NCI-H1105 (cell line): ENCODE results near the gene GGN.
"Not testable (repeated sequence)": the region's sequence is repeated elsewhere in the genome, so short reads cannot be mapped to it uniquely, and the experiment has no call there.

Experiments used
- DNase-seq: peaks from one replicate; lab custom pipeline; 2025; lab: John Stamatoyannopoulos, UW

Gene GGN

DNA sequence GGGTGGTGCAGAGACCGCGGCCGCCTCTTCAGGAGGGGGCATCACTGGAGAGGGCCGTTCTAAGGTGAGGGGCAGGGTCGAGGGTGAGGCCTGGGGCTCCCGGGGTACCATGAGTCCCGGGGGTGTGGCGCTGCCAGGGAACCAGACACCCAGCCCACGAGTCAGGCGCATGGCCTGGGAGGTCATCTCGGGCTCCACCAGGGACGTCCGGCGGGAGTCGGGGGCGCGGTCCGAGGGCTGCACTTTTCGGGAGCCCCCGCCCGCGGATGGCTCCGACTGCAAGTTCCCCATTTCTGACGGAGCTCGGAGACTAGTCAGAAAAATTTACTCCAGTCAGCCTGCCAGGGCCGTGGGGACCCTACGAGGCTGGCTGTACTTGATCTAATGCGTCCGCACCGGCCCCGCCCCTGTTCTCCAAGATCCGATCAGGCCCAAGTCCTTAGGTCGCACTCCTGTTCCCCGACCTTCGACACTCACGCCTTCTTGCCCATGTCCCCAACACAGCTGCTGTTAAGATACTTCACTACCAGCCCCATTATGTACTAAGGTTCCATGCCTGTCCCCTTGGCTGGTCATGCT is 774 bp downstream of the GGN start:
- DNase-seq: no peak

DNA sequence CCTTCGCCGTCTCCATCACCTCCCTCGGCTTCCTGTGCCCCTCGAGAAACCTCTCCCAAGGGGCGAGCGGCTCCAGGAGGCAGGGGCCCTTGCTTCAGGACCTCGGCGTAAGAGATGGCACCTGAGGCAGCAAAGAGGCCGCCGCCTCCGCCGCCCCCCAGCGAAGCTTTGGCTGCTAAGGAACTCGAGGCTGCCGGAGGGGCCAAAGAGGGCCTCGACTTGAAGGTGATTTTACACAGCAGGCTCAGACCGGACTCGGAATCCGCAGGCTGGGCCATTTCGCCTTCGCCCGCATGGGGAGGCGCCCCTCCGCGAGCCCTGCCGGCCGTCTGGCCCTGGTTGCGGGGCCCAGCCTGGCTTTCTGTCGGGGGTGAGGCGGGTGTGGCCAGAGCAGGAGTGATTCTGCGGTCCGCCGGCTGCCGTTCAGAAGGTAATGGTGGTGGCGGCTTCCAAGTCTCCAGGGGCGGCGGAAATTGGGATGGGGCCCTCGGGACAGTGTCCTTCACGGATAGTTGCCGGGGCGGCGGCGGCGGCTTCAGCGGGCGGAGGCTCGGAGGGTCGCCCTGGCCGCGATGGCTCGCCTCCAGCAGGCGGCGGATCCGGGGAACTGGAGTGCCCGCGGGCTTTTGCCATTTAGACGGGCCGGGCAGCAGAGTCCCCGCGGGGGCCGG is 1.4 kb downstream of the GGN start:
- no peak for DNase-seq

GRCh38 chr19:38385804-38386257 is 2.0 kb downstream of the GGN start:
- peak; percentile 75 for DNase-seq

DNA sequence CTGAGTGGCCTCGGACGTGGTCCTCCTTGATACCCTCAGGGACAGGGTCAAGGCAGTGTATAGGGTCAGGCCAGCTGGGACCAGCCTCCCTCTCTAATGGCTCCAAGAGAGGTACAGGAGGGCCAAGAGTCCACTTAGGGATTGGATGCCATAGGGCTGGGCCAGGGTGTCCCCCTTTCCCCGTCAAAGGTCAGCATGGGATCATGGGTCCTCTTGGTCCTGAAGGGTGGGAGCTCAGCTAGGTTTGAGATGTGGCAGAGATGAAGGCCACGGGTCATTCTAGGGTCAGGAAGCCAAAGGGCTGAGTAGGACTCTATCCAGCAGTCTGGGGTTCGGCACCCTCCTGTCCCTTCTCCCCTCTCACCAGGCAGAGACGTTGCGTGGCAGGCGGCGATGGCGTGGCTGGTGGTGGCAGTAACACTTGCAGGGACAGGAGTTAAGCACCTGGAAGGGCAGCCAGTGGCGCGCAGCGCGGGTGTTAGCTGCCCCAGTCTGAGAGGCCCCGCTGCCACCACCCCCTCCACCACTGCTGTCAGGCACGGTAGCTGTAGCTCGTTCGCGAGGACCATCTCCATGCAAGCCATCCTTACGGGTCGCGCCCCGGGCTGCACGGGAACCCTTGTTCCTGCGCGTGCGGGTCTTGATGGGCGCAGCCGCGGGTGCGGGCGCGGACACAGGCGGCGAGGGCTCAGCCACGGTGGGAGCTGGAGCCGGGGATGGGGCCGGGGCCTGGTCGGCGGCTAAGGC is 2.6 kb downstream of the GGN start:
- DNase-seq: no peak

DNA sequence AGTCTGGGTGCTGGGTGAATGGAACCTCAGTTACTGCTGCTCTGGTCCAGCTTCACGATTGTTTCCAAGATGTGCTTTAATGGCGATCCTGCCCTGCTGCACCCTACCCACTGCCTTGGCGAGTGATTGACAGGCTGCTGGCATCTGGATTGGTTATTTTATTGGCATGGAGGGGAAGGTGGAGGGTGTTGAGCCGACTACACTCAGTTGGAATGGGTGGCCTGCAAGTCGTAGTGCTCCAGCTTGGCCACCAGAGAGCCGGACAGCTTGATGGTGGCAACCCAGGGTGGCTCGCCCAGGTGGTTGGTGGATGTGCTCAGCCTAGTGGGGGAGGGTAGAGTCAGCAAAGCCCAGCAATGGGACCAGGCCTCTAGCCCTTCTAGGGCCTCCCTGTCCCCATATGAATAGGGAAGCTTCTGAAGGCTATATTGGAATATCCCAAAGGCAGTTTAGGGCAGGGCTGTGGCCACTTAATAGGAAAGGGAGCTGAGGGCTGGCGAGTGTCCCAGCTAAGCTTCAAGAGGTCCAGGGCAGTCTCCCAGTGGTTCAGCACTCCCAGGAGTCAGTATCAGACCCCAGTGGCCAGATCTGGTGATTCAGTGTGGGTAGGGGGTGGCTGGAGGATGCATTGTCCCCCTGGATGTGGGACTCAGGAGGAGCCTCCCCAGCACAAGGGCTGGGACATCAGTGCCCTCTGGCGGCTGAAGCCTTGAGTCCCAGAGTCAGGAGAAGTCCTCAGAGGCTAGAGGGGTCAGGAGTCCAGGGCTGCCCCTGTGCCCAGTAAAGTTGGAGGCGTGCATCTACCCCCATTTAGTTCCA is 3.4 kb downstream of the GGN start:
- DNase-seq: no peak

- no peak for DNase-seq
Measured at GRCh38 chr19:38383743-38384142, 4.1 kb downstream of the GGN start.

DNA sequence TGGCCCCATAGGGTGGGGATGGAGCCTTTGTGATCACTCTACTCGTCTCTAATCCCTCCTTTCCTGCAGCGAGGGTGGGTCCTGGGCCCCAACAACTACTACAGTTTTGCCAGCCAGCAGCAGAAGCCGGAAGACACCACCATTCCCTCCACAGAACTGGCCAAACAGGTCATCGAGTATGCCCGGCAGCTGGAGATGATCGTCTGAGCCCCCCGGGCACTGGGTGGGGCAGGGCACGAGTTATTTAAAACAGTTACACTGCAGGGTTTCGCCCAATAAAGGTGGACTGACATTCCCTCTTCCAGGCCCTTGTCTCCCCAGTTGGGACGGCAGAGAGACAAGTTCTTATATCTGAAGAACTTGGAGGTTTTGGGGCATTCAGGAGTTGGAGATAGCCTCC is 4.7 kb downstream of the GGN start:
- no peak for DNase-seq

DNA sequence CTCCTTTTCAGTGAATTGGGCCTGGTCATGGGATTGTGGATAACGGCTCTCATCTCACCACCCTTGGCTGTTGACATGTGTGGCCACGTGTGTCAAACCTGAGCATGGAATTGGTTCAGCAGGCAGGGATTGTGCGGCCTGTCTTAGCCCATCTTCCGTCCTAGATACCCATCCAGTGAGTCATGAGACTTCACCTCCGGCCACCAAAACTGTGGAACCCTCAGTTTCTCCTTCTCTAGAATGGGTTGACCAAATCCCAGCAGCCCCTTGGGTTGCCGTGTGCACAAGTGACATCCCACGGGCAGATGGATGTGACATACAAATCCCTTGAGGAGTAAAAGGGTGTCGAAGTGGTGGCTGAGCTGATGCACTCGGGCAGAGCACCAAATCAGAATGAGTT is 6.7 kb downstream of the GGN start:
- DNase-seq: no peak

GRCh38 chr19:38378866-38379265 is 9.0 kb downstream of the GGN start:
- no peak for DNase-seq

DNA sequence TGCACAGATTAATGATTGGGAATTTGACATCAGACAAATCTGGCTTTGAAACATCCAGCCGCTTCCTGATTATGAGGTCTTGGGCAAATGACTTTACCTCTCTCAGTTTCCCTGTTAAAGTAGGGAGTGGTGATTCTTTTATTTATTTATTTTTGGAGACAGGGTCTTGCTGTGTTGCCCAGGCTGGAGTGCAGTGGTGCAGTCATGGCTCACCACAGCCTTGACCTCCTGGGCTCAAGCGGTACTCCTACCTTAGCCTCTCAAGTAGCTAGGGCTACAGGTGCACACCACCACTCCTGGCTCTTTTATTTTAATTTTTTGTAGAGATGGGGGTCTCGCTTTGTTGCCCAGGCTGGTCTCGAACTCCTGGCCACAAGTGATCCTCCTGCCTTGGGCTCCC is 10.8 kb downstream of the GGN start:
- no peak for DNase-seq

- DNase-seq: no peak
Measured at GRCh38 chr19:38376576-38376975, 11.3 kb downstream of the GGN start.

DNA sequence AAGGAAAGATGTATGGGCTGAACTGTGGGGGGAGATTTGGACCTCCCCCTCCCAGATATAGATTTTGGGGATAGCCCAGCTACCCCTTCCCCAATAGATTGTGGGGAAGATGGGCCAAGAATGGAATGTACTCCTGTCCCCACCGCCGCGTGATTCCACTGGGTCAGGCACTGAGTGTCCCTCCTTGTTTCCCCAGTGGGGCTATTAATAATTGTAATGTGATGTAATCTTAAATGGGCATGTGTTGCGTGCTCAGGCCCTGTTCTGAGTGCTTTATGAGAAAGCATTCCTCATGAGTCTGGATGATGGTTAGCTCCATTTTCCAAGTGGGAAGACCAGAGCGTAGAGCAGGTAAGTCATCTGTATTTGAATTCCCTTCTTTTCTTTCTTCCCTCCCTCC is 12.1 kb downstream of the GGN start:
- no peak for DNase-seq

GRCh38 chr19:38375098-38375493 is 12.7 kb downstream of the GGN start:
- no peak for DNase-seq

DNA sequence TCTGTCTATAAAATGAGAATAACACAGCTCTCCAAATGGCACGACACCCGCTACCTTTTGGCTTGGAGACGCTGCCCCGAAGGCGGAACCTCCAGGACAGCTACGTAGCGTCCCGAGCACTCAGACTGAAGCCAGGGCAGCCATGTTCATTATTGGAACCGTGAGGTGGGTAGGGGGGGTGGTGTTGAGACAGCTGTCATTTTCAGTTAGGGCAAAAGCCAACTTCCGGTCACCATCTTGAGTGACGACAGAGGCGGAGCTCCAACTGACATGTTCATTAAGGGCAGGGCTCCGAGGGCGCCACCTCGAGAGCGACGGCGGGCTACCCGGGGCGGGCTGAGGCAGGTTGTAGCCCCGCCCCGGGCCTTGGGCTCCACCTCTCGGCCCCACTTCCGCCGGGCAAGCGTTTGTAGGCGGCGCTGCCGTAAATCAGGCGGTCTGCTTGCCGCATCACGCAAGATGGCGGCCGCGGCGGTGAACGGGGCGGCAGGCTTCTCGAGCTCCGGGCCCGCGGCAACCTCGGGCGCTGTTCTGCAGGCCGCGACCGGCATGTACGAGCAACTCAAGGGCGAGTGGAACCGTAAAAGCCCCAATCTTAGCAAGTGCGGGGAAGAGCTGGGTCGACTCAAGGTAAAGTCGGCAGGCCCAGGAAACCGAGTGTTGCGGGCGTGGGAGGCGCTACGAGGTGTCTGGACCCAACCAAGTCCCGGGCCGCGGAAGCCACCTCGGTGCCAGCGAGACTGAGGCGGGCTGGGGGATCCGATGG is 13.3 kb downstream of the GGN start, which contains the start of gene PSMD8:
TSS of gene PSMD8 (plus strand) at position 240 of the 766 bp plus-strand sequence. CDS start at position 271, 31 bp downstream.
- DNase-seq: peak; percentile 98

GRCh38 chr19:38373907-38374331 is 13.9 kb downstream of the GGN start:
- DNase-seq: no peak

- DNase-seq: no peak
Measured at GRCh38 chr19:38371081-38371480, 16.8 kb downstream of the GGN start.

DNA sequence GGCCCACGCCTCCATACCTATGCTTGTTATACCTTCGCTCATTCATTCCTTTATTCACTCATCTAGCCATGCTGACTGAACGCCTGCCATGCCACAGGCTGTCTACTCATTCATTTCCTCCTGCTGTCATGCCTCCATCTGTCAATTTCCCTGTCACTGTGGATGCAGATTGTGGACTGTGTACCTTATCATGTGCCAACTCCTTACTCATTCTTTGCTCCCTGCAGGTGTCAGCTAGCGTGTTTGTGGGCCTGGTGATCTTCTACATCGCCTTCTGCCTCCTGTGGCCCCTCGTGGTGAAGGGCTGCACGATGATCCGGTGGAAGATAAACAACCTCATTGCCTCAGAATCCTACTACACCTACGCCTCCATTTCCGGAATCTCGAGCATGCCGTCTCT is 17.5 kb downstream of the GGN start:
- DNase-seq: no peak

DNA sequence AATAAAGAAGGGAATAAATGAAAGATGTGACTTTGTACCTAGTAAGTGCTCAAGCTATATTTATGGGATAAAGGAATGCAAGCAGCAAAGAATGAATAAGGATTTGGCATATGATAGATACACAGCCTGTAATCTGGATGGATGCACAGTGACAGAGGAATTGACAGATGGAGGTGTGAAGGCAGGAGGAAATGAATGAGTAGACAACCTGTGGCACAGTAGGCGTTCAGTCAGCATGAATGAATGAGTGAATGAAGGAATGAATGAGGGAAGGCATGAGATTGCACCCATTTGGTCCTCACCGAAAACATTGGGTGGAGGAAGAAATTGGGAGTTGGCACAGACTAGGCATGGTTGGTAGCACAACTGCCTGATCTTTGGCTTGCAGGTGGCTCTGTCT is 18.2 kb downstream of the GGN start:
- no peak for DNase-seq

- DNase-seq: no peak
Measured at GRCh38 chr19:38367041-38367440, 20.8 kb downstream of the GGN start.

DNA sequence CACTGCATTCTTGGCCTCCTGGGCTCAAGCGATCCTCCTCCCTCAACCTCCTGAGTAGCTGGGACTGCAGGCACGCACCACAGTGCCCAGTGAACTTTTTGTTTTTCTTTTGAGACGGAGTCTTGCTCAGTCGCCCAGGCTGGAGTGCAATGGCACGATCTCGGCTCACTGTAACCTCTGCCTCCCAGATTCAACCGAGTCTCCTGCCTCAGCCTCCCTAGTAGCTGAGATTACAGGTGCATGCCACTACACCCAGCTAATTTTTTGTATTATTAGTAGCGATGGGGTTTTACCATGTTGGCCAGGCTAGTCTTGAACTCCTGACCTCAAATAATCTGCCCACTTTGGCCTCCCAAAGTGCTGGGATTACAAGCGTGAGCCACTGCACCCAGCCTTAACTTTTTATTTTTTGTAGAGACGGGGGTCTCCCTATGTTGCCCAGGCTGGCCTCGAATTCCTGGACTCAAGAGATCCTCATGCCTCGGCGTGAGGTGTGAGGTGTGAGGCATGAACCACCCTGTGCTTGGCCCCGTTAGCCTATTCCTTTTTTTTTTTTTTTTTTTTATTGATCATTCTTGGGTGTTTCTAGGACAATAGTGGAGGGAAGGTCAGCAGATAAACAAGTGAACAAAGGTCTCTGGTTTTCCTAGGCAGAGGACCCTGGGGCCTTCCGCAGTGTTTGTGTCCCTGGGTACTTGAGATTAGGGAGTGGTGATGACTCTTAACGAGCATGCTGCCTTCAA is 24.7 kb downstream of the GGN start:
- DNase-seq: not testable (repeated sequence)
